Inflammatory macrophage treated with lipopolysaccharide for 4 hours (primary cell): ENCODE results near the gene GALNS.
"Not testable (repeated sequence)": the region's sequence is repeated elsewhere in the genome, so short reads cannot be mapped to it uniquely, and the experiment has no call there.

Experiments
- DNase-seq: peaks from one replicate; pipeline ENCODE4 v3.0.0-alpha.2; 2020

Gene GALNS, protein sequence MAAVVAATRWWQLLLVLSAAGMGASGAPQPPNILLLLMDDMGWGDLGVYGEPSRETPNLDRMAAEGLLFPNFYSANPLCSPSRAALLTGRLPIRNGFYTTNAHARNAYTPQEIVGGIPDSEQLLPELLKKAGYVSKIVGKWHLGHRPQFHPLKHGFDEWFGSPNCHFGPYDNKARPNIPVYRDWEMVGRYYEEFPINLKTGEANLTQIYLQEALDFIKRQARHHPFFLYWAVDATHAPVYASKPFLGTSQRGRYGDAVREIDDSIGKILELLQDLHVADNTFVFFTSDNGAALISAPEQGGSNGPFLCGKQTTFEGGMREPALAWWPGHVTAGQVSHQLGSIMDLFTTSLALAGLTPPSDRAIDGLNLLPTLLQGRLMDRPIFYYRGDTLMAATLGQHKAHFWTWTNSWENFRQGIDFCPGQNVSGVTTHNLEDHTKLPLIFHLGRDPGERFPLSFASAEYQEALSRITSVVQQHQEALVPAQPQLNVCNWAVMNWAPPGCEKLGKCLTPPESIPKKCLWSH

DNA sequence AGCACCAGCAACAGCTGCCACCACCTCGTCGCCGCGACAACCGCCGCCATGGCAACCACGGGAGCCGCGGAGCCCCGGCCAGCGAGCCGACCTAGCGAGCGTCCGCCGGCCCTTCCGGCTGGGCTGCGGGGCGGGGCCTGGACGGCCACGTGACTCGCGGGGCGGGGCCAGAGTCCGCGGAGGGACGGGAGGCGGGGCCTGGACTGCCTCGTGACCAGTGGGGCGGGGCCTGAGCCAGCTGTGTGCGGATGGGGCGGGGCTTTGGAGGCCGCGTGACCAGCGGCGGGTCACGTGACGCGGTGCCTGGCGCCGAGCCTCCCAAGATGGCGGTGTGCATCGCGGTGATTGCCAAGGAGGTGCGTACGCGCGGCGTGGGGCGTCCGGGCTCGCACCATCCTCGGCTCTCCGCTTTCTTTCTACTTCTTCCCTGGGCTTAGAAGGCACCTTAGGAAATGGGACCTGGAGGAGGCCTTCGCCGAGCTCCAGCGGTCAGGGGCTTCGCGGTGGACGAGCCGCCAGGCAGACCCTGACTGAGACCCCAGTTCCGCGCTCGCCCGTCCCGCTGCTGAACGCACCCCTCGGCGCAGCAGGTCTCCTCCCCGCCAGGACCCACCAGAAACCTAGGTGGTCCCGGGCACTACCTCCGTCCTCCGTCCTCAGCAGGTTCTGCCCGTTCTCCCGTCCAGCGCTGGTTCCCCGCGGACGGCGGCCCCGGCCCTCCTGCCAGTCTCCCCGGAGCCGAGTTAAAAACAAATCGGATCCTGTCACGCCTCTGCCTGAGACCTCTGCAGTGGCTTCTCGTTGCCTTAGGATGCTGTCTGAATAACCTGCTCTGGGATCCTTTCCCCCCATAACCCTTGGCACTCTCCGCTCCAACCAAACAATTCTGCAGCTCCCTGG is at the start of gene GALNS, which contains the start of gene TRAPPC2L:
TSS of gene GALNS (minus strand) at position 120 of the 900 bp plus-strand sequence. CDS start at position 50, 70 bp downstream.
TSS of gene TRAPPC2L (plus strand) at position 300 of the 900 bp plus-strand sequence. CDS start at position 324, 24 bp downstream.
- peak; percentile 98 for DNase-seq

DNA sequence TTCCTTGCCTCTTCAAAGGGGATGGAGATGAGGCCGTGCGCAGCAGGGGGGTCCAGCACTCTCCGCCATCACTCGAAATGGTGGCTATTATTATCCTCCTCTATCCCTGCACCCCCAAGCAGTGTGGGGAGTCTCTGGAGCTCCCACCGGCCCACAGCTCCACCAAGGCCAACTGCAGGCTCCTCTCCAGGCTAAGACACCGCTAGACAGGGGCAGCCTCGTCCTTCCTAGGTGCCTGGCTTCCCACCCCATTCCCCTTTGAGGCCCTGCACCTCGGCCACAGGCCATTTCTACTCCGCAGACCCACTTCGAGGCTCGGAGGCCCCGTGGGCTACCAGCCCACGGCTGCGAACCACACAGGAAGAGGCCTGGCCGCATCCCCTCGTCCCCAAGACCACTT is 49.3 kb upstream of the GALNS start:
- DNase-seq = no peak

DNA sequence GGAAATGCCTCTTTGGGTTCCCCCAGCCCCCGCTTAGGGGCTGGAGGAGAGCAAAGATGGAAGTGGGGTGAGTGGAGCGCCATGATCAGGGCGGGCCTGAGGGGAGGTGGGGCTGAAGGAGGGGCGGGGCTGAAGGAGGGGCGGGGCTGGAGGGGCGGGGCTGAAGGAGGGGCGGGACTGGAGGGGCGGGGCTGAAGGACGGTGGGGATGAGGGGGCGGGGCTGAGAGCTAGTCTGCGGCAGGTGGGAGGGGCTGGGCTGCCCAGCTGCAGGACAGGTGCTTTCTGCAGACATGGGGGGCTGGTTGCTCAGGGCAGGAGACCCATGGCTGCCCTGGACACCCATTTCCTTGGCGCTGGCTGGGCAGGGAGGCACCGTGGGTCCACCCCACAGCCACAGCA is 48.8 kb upstream of the GALNS start:
- no peak for DNase-seq

DNA sequence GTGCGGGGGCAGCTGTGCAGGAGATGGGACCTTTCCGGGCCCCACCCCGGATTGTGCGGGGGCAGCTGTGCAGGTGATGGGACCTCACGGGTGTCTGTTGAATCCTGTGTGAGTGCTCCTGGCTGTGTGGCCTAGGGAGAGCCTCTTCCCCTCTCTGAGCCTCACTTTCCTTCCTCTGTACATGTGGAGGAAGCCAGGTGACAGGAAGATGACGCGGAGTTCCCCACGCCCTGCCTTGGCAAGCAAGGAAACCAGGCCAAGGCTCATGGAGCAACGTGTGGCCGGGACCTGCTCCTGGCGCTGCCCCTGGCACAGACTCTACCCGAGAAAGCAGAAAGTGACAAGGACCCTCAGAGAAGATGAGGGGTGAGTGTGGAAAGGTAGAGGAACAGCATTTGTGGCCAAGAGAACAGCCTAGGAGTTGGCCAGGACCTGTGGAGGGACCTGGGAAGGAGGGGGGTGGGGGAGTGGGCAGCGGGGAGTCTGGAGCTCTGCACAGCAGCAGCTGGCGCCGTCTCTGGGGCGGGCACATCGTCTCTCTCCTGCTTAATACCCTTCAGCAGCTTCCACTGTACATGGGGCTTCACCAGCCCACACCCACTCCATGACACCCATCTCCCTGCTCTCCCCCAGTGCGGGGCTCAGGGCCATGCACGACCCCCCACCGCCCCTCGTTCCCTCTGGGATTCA is 48.1 kb upstream of the GALNS start:
- no peak for DNase-seq

DNA sequence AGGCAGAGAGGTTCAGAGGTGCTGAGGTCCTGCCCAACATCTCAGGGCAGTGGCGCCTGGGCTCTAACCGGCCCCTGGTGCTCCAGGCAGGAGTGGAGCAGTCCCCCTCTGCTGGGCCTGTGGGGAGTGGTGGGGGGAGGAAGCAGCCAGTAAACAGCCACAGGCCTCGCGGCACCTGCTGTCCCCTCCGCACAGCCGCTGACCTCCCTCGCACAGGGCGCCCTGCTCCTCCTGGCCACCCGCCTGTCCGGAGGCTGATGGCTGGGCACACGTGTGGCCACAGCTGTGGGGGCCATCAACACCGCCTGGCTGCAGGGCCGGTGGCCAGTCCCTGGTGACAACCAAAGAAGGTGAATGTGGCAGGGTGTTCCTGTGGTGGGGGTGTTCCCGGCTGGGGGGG is 46.5 kb upstream of the GALNS start:
- no peak for DNase-seq

DNA sequence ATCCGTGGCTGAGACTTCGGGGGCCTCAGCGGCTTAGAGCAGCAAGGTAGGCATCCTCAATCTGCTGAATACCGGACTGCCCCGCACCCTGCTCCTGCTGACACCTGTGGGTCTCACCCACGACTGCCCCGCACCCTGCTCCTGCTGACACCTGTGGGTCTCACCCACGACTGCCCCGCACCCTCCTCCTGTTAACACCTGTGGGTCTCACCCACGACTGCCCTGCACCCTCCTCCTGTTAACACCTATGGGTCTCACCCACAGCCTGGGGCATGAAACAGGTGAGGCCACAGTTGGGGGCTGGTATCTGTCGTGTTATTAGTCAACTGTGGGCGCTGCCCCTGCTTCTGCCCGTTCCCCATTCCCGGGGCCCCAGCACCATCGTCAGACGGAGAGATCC is 46.0 kb upstream of the GALNS start:
- no peak for DNase-seq

DNA sequence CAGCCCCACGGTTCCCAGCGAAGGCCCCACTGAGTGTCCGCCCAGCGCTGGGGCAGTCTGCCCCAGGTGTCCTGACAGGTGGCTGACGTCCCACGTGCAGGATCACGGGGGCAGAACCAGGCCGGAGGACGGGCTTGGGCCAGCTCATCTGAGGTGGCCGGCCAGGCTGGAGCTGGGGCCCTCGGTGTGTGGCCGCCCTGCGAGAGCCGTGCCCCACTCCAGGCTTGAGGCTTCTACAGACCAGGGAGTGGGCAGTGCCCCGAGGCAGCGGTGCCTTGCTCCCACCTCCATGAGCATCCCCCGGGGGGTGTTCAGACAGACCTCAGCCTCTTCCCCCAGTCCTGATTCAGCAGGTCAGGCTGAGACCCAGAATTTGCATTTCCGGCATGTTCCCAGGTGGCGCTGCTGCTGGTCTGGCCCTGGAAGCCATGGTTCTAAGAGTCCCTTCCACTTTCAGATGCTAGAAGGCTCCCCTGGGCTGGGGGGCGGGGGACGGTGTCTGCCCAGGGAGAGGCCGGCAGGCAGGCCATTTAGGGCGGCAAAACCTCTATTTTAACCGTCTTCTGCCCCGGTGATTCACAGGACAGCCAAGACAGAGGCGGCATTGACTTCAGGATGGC is 45.1 kb upstream of the GALNS start:
- no peak for DNase-seq

DNA sequence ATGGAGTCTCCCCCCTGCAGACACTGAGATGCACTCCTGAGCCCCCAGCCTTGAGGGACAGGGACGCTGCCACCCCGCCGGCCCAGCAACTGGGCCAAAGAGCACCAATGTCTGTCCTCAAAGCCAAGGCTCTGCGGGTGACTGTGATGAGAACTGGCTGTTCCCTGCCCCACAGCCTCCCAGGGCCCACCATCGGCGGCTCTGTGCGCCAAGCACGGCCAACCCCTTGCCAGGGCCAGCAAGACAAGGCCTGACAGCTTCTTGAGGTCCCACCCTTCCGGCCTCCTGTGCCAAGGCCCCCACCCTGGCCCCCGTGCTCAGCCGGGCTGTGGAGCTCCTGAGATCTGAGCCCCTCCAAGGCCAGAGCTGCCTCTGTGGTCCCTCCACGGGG is 43.9 kb upstream of the GALNS start:
- no peak for DNase-seq

DNA sequence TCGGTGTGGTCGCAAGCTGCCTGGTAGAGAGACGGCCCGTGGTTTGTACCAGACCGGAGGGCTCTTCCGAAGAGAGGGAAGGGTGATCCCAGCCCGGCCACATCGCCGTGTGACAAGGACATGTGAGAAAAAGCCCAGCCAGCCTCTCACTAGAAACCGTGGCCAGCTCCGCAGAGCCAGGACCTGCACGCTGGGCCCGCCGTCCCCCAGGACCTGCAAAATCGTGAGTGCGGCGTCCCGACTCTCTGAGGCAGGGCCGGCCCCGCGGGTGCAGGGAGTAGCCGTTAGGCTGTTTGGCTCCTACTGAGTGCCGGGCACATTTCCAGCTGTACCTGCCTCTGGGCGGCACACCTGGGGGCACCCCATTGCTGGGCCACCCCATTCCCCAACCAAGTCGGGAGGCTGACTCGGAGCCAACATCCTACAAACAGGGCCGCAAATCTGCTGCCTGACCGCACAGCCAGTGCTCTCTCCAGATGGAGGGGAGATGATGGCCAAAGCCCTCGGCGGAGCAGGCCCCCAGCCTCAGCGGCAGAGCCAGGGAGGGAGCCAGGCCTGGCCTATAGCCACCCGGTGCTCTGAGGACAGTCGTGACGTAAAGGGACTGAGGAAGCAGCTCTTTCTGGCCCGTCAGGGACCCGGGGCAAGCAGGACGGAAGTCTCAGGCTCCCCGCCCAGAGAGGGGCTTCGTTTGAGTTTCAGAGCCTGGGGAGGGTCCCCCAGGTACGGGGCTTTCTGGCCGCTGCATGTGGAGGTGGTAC is 43.3 kb upstream of the GALNS start:
- no peak for DNase-seq

DNA sequence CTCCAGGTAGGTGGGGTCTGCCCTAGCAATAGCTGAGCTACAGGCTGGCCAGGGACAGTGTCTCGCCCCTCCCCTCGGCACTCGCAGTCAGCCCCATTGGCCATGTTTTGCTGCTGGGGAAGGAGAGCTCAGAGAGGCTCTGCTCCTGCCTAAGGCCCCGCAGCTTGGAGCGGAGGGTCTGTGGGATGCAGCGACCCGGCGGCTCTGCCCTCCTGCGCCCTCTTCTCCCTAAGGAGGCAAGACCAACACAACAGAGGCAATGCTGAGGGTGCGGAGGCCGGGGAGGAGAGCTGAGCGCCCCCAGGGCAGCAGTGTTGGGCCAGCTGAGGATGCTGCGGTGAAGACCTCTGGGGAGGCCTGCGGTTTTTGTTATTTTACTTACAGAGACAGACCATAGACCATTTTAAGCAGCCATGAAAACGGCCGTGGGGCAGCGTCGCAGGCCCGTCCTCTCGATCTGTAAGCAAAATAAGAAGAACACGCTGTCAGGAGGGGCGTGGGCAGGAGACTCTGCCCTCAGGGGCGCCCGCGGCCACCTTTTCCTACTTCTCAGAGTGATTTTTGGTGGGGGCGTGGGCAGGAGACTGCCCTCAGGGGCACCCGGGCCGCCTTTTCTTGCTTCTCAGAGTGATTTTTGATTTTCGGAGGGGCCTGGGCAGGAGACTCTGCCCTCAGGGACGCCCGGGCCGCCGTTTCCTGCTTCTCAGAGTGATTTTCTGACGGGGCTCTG is 41.1 kb upstream of the GALNS start:
- no peak for DNase-seq

DNA sequence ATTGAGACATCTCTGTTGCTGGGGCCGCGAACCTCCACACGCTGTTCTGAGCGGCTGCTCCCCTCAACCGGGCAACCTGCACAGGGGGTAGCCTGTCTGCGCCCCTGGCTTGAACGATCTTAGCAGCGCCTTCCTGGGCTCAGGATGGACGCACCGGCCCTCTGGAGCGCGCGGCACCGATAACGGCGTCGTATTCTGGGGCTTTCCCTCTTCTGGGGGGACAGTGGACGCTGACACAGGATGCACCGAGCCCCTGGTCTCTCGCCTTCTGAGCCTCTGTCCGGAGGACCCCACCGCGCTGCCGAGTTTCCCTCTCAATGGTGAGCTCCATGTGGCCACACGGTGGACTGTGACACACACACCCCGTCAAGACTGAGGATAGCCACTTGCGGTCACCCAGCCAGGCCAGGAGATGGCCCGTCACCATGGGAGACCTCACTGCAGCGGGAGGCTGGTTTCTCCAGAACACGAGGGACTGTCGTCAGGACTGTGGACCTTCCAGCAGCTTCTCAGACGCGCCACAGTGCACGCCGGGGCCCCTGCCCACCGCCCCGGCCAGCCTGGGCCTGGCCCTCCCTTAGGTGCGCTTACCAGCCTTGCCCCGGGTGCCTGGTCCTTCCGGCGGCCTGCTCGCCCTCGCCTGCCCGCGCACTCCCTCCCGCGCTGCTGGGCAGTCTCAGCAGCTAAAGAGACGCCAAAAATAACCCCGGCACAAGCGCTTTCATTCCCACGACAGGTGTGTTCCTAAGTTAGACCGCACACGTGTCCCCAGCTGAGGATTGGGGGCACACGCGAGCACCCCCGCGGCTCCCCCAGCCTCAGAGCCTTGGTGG is 39.7 kb upstream of the GALNS start:
- no peak for DNase-seq

DNA sequence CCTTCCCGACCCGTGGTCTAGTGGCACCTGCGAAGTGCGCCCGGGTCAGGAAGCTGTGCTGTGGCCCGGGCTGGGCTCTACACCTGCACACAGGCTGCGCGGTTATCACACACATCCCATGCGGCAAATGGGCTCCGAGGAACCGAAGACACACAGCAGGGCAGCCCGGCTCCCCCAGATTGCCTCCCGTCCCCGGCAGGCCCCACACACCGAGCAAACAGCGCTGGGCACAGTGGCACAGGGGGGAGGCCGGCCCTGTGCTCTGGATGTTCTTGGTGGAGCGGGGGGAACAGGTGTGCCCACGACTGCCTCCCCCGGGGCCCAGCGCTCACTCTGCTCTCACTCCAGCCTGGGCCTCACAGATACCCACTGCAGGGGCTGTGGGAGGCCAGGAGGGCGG is 38.6 kb upstream of the GALNS start:
- no peak for DNase-seq

DNA sequence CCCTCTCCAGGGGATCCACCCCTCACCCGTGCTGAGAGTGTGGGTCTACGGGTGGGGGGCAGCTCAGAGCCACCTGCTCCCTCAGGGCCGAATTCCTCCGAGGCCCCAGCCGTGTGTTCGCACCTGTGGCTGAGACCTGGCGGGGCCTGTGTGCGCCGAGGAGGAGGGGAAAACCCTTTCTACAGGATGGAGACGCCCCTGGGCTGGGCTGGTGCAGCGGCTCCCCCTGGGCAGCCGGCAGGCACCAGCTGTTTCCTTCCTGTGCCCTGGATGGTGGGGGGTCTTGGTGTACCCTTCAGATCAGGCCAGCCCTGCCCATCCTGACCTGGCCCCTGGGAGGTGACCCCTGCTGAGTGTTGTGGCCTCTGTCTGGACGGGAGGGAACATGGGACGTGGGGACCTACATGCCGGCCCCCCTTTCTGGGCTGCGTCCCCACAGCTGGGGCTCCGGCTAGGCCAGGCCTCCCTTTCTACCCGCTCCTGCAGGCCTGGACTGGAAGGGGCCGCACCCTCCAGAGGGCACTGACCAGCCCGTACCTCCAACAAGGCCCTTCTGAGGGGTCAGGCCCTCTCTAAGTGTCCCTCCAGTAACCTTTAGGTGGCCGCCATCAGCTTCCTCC is 38.0 kb upstream of the GALNS start:
- no peak for DNase-seq

DNA sequence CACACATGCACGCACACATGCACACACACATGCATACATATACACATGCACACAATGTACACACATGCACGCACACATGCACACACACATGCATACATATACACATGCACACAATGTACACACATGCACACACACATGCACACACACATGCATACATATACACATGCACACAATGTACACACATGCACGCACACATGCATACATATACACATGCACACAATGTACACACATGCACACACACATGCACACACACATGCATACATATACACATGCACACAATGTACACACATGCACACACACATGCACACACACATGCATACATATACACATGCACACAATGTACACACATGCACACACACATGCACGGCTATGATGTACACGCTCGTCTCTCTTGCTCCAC is 37.5 kb upstream of the GALNS start:
- not testable (repeated sequence) for DNase-seq

DNA sequence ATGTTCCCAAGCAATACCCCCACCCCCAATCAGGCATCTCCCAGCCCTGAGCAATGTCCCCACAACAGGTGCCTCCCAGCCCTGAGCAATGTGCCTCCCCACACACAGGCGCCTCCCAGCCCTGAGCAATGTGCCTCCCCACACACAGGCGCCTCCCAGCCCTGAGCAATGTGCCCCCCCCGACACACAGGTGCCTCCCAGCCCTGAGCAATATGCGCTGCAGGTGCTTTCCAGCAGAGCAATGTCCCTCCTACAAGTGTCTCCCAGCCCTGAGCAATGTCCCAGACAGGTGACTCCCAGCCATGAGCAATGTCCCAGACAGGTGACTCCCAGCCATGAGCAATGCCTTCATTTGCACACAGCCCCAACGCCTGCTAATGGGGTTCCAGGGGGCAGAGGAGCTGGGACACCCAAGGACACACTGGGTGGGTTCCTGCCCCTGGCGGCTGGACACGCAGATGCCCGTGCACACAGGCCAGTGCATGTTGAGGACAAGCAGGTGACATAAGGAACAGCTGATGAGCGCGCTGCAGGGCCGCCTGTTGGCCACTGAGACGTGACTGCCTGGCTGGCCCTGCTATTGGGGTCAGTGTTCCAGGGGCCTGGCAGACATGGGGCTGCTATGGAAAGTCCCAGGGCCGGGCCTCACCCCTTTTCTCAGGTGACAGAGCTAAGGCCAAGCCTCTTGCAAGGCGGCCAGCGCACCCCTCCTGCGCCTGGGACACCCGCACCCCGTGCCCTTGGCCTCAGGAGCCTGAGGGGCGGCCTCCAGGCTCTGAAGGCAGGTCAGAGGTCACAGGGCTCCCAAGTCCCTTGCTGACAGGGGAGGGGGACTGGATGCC is 36.6 kb upstream of the GALNS start:
- no peak for DNase-seq

DNA sequence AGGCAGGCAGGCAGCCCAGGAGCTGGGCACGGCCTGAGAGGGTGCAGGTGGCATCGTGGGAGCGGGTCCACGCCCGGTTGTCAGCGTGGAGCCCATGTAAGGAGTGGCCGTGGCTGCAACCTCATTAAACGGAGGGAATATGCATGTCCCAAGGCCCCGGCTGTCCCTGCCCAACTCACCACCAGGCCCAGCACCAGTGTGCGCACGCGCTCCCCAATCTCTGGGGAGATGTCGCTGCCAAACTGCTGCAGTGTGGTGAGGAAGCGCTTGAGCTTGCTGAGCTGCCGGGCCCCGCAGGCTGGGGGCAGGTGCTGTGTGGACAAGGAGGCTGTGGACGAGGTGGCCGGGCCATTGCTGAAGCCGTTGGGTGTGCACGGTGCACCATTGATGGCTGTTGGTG is 35.3 kb upstream of the GALNS start:
- DNase-seq = no peak

DNA sequence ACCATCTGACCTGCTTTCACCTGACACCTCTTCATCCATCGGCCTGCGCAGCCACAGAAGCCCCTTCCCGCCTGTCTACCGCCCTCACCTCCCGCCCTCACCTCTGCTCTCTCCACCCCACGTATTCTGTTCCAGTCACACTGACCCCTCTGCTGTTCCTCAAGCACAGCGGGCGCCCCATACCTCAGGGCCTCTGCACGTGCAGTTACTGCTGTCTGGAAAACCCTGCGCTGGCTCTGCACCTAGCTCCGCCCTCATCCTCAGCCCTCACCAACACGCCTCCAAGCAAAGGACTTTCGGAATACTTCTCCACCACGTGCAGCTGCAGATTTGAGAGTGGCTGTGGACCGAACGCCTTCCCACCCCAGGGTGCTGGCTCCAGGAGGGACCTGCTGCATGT is 34.3 kb upstream of the GALNS start:
- DNase-seq = no peak

DNA sequence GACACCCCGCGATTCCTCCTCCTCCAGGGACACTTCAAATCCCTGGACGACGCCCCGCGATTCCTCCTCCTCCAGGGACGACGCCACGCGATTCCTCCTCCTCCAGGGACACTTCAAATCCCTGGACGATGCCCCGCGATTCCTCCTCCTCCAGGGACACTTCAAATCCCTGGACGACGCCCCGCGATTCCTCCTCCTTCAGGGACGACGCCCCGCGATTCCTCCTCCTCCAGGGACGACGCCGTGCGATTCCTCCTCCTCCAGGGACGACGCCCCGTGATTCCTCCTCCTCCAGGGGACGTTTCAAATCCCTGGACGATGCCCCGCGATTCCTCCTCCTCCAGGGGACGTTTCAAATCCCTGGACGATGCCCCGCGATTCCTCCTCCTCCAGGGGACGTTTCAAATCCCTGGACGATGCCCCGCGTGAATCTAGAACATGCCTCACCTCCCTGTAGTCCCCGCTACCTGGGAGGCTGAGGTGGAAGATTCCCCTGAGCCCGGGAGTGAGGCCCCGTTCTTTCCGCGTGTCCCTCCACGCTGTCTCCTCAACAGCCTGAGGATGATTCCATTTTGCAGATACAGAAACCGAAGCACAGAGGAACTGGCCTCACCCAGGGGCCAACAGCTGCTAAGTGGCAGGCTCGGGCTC is 33.1 kb upstream of the GALNS start:
- DNase-seq = not testable (repeated sequence)
